Brain microvascular endothelial cell (primary cell): ENCODE data around the gene HRH2.
"Not testable (repeated sequence)": the region's sequence is repeated elsewhere in the genome, so short reads cannot be mapped to it uniquely, and the experiment has no call there.

Experiments used
- DNase-seq: peaks from one replicate; pipeline ENCODE4 v3.0.0-alpha.2; 2020
- H3K27ac ChIP-seq: fragments of 250-450 bp; sonication (Bioruptor Pico); 2 replicates; pipeline ENCODE4 v1.5.1; 2020; ENCODE audit warnings: mild to moderate bottlenecking, moderate library complexity
- H3K27me3 ChIP-seq: fragments of 250-450 bp; sonication (Bioruptor Pico); replicated peaks from 2 replicates; pipeline ENCODE4 v1.5.1; 2020; ENCODE audit warnings: mild to moderate bottlenecking
- H3K36me3 ChIP-seq: fragments of 250-450 bp; sonication (Bioruptor Pico); replicated peaks from 2 replicates; pipeline ENCODE4 v1.5.1; 2020; ENCODE audit warnings: mild to moderate bottlenecking
- H3K4me3 ChIP-seq: 2 replicates; pipeline ENCODE4 v1.5.1; 2011; ENCODE audit warnings: low read depth, mild to moderate bottlenecking, control low read depth, low read length, moderate library complexity
- in situ Hi-C: cut with HindIII; loops from 2 replicates; pipeline ENCODE4 v1.10.0; 2017; ENCODE audit warnings: low sequenced_read_pairs, low pct_ligation_motif_present
- TF ChIP-seq, protein P1 (sequence below): IDR thresholded peaks from 2 replicates; pipeline ENCODE4 v1.5.1; 2011; ENCODE audit warnings: low read depth, mild to moderate bottlenecking, moderate library complexity, low read length, control low read depth, inconsistent platforms; ENCODE audit errors: missing control alignments

Gene HRH2

GRCh38 chr5:175614861-175615260 lies 43.0 kb upstream of the HRH2 start:
- H3K27me3 ChIP-seq, result no peaks in the 10 kb centered on the region
- no peak overlapping the region for H3K4me3 ChIP-seq
- TF ChIP-seq, protein P1, sequence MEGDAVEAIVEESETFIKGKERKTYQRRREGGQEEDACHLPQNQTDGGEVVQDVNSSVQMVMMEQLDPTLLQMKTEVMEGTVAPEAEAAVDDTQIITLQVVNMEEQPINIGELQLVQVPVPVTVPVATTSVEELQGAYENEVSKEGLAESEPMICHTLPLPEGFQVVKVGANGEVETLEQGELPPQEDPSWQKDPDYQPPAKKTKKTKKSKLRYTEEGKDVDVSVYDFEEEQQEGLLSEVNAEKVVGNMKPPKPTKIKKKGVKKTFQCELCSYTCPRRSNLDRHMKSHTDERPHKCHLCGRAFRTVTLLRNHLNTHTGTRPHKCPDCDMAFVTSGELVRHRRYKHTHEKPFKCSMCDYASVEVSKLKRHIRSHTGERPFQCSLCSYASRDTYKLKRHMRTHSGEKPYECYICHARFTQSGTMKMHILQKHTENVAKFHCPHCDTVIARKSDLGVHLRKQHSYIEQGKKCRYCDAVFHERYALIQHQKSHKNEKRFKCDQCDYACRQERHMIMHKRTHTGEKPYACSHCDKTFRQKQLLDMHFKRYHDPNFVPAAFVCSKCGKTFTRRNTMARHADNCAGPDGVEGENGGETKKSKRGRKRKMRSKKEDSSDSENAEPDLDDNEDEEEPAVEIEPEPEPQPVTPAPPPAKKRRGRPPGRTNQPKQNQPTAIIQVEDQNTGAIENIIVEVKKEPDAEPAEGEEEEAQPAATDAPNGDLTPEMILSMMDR, result no peak
- no peak for DNase-seq
- H3K36me3 ChIP-seq, result no peaks in the 10 kb centered on the region
- no peak overlapping the region for H3K27ac ChIP-seq
- in situ Hi-C loops, result no loop called here

DNA sequence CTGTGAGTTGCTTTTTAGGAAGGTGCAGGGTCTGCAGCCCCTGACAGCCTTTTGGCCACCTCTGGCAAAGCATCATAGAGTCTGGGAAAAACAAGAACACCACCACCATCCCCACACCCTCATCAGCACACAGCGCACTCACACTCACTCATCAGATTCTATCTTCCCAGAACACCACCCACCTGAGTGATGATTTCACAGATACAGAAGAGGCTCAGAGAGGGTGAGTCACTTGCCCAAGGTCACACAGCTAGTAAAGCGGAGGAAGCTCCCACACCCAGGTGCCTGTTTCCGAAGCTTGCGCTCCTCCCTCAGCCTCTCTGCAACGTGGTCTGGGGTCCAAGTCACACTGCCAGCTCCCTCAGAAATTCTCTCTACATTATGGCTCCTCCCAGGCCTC lies 41.8 kb upstream of the HRH2 start:
- in situ Hi-C loops, result no loop called here
- no peaks in the 10 kb centered on the region for H3K27me3 ChIP-seq
- no peaks in the 10 kb centered on the region for H3K36me3 ChIP-seq
- no peak overlapping the region for H3K27ac ChIP-seq
- no peak for DNase-seq
- no peak overlapping the region for H3K4me3 ChIP-seq
- TF ChIP-seq, protein P1, result no peak

DNA sequence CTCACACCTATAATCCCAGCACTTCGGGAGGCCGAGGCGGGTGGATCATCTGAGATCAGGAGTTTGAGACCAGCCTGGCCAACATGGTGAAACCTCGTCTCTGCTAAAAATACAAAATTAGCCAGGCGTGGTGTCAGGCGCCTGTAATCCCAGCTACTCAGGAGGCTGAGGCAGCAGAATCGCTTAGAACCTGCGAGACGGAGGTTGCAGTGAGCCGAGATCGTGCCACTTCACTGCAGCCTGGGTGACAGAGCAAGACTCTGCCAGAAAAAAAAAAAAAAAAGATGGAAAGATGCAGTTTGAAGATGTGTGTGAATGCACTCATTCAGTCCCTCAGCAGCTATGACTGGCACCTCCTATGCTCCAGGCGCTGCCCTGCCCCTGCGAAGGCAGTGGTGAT lies 41.3 kb upstream of the HRH2 start:
- H3K27ac ChIP-seq, H3K27me3 ChIP-seq, in situ Hi-C loops, DNase-seq, H3K4me3 ChIP-seq, H3K36me3 ChIP-seq: not testable (repeated sequence)

DNA sequence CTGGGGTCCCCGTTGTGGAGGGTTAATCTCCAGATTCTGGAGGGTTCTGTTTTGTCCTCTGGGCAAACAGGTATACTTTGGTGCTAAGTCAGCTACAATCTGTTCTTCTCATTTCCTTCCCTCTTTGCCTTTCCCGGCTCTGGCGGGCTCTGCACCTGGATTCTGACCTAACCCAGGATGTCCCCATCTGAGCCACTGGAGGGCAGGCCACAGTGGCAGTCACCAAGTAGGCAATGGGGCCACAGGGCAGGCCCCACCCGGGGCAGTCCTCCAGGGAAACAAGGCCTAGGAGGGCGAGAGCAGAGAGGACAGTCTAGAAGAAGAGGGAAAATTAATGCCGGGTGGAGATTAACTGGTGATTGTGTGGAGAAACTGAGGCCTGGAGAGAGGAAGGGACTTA lies 40.4 kb upstream of the HRH2 start:
- no peak overlapping the region for H3K4me3 ChIP-seq
- H3K27ac ChIP-seq, result no peak overlapping the region
- H3K27me3 ChIP-seq, result no peaks in the 10 kb centered on the region
- no peak for DNase-seq
- in situ Hi-C loops, result no loop called here
- TF ChIP-seq, protein P1, result no peak
- no peaks in the 10 kb centered on the region for H3K36me3 ChIP-seq

- DNase-seq, result no peak
- Histone ChIP-seq H3K27ac (no peak overlapping the region), H3K27me3 (no peaks in the 10 kb centered on the region), H3K36me3 (no peaks in the 10 kb centered on the region), H3K4me3 (no peak overlapping the region)
- TF ChIP-seq, protein P1, result no peak
- in situ Hi-C loops, result no loop called here
Observed at GRCh38 chr5:175620527-175620926, 37.3 kb upstream of the HRH2 start.

DNA sequence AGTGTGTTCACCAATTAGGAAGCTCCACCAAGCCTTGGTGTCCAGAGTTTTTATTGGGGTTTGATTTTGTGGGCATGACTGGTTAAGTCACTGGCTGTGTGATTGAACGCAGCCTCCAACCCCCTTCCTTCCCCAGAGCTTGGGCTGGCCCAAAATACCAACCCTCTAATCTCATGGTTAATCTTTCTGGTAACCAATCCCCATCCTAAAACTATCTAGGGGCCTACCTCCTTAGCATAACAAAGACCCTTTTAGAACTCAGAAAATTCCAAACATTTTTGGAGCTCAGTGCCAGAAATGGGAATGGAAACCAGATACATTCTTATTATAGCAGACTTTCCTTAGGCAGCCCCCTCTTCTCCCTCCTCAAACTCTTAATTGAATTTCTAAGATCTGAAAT lies 35.9 kb upstream of the HRH2 start:
- Histone ChIP-seq H3K36me3 (no peaks in the 10 kb centered on the region), H3K4me3 (no peak overlapping the region), H3K27me3 (no peaks in the 10 kb centered on the region), H3K27ac (no peak overlapping the region)
- TF ChIP-seq, protein P1, result no peak
- DNase-seq, result no peak
- in situ Hi-C loops, result no loop called here
